NT2/D1 (cell line): Measurements from ENCODE around the gene TUBGCP6.

ENCODE experiments used
- SUZ12 ChIP-seq: IDR thresholded peaks from 2 replicates; pipeline ENCODE4 v1.6.1; 2011; ENCODE audit not compliant: insufficient read length, insufficient read depth; ENCODE audit errors: extremely low read depth
- YY1 ChIP-seq: IDR thresholded peaks from 2 replicates; pipeline ENCODE4 v1.6.1; 2011; ENCODE audit not compliant: insufficient read length, insufficient read depth

- TF ChIP-seq YY1 (no peak), SUZ12 (no peak)
Observed at GRCh38 chr22:50192436-50193204, 52.2 kb downstream of the TUBGCP6 start.
